Superior temporal gyrus (tissue), 1 donor: Measurements from ENCODE around the gene TPSD1.
"Not testable (repeated sequence)": the region's sequence is repeated elsewhere in the genome, so short reads cannot be mapped to it uniquely, and the experiment has no call there.

Experiments used
- DNase-seq: peaks from one replicate; pipeline ENCODE4 v3.0.0-alpha.2; 2016; ENCODE audit errors: extremely low spot score

TPSD1 gene

DNA sequence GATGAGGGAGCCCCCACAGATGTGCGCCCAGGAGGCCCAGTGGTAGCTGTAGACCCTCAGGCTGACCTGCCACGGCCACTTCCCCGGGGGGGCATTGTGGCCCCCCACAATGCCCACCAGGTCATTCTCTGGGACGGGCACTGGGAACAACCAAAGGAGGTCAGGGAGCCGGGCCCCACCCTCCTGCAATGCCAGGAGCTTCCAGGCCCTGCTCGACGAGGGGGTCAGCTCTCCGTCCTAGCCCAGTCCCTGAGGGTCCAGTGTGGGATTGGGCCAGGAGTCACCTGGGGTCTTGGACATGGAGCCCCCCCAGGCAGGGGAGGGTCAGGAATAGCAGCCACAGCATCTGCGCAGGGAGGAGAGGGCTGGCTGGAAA is 7.0 kb downstream of the TPSD1 start:
- DNase-seq: no peak

DNA sequence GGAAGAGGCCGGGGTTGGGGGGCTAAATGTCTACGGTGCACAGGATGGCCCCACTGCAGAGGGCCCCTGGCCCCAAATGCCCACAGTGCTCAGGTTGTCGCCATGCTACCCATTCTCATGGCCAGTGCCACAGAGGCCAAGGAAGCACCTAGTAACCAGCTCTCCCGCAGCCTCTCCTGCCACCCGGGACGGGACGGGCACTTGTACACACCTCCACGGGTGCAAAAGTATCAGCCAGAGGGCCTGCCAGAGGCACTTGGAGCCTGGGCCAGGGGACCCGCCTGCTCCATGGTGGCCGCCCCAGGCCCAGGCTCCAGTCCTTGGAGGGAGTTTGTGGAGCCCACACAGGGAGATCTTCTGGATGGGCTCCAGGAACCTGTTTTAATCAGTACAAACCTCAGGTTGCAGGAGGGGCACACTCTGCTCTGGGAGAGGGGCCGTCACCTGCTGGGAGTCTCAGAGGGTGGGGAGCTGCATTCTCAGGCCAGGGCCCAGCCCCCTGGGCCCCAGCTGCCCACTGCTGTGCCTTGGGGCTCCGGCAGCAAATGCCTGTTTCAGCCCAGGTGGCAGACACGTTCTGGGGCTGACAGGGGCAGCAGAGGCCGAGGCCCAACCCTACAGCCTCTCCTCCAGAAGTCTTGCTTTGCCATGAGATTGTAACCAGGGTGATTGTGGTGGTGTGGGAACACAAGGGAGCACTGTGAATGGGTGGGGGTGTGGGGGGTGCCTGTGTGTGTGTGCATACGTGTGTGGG is 7.9 kb downstream of the TPSD1 start:
- no peak for DNase-seq

DNA sequence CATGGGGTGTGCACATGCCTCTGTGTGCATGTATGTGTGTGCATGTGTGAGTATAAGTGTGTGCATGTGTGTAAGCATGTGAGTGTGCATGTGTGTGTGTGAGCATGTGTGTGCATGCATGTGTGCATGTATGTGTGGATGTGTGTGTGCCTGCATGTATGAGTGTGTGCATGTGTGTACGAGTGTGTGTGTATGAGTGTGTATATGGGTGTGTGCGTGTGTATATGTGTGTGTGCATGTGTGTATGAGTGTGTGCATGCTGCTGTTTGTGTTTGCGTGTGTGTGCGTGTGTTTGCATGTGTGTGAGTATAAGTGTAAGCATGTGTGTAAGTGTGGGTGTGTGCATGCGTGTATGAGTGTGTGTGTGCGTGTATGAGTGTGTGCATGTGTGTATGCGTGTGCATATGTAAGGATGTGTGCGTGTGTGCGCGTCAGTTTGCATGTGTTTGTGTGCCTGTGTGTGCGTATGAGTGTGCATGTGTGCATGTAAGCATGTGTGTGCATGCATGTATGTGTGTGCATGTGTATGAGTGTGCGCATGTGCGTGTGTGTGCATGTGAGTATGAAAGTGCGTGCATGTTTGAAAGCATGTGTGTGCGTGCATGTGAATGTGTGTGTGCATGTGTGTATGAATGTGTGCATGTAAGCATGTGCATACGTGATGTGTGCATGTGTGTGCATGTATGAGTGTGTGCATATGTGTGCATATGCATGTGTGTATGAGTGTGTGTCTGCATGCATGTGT is 8.6 kb downstream of the TPSD1 start:
- no peak for DNase-seq

DNA sequence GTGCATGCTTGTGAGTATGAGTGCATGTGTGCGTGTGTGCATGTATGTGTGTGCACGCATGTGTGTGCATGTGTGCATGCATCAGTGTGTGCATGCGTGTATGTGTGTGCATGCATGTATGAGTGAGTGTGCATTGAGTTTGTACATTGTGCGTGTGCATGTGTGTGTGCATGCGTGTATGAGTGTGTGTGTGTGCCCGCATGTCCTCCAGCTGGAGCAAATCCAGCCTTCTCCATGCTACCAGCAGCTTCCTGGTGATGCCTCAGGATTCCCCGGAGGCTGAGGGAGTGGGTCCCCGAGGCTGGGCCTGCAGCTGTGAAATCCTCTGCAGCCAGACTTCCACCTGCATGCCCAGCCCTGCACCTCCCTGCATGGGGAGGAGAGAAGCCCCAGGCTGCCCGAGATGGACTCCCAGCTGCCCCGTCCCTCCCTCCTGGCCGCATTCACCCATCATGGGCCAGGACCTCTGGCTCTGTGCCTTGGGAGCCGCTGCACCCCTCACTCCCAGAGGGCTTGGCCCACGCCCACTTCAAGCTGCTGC is 9.3 kb downstream of the TPSD1 start:
- no peak for DNase-seq

GRCh38 chr16:1265826-1266225 is 10.0 kb downstream of the TPSD1 start:
- no peak for DNase-seq

DNA sequence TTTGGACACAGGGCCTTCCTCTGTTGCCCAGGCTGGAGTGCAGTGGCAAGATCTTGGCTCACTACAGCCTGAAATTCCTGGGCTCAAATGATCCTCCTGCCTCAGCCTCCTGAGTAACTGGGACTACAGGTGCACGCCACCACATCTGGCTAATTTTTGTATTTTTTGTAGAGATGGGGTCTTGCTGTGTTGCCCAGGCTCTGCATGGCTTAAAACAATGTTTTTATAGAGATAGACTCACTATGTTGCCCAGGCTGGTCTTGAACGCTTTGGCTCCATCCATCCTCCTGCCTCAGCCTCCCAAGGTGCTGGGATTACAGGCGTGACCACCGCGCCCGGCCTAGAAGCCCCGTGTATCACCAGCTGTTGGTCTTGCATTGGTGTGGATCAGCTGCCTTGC is 13.5 kb downstream of the TPSD1 start:
- not testable (repeated sequence) for DNase-seq

DNA sequence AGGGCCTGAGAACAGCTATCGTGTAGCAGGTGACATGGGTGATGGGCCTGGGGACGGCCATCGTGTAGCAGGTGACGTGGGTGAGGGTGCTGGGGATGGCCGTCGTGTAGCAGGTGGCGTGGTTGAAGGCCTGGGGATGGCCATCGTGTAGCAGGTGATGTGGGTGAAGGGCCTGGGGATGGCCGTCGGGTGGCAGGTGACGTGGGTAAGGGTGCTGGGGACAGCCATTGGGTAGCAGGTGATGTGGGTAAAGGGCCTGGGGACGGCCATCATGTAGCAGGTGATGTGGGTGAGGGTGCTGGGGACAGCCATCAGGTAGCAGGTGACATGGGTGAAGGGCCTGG is 15.5 kb downstream of the TPSD1 start:
- no peak for DNase-seq

DNA sequence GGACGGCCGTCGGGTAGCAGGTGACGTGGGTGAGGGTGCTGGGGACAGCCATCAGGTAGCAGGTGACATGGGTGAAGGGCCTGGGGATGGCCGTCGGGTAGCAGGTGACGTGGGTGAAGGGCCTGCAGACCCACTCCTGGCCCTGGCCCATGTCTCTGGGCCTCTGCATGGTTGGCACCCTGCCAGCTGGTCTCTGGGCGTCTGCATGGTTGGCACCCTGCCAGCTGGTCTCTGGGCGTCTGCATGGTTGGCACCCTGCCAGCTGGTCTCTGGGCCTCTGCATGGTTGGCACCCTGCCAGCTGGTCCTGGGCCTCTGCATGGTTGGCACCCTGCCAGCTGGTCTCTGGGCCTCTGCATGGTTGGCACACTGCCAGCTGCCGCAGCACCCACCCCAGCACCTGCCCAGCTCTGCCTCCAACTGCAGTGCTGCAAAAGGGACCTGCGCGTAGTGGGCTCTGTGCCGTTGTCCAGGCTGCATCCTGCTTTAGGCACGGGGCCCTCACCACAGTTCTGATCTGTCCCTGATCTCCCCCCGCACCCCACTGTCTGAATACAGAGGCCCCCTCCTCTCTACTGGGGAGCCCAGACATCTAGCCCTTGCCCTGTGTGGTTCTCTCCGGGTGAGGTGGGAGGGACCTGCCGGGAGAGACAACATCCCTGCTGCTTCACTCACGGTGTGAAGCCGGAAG is 16.0 kb downstream of the TPSD1 start:
- not testable (repeated sequence) for DNase-seq

- no peak for DNase-seq
Measured at GRCh38 chr16:1272453-1273198, 16.8 kb downstream of the TPSD1 start.

GRCh38 chr16:1273816-1274215 is 17.9 kb downstream of the TPSD1 start:
- DNase-seq: no peak

- DNase-seq: no peak
Measured at GRCh38 chr16:1274767-1275166, 18.9 kb downstream of the TPSD1 start.

DNA sequence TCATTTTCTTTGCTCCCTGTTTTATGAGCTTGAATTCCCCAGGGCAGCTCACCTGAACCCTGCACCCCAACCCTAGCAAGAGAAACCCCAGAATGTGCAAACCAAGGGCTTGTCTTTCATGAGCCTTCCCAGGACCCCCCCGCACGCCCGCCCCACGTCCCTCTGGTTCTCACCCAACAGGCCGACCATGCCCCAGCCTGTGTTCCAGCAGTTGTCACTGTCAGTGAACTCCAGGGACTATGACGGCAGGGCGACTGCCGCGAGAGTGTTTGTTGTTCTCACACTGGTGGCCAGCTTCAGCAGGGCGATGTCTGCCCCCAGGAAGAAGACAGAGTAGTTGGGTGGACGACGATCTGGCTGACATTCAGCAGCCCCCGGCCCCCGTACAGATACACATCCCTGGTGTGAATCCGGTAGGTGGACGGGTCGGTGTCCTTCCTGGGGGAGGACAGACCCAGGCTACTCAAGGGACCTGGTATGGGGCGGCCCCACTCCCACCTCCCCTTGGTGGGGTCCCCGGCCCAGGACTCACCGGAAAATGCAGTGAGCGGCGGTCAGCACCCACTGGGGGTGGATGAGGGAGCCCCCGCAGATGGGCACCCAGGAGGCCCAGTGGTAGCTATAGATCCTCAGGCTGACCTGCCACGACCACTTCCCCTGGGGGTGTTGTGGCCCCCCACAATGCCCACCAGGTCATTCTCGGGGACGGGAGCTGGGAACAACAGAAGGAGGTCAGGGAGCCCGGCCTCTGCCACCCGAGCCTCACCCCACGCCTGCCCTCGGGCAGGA is 20.1 kb downstream of the TPSD1 start:
- no peak for DNase-seq

DNA sequence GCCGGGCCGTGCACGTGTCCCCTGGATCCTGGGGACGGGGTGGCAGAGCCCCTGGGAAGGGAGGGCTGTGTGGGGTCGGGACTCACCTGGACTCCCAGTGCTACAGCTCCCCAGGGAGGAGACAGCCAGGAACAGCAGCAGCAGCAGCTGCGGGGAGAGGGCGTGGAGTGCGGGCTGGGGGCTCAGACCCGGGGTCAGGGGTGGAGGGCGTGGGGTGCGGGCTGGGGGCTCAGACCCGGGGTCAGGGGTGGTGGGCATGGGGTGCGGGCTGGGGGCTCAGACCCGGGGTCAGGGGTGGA is 20.7 kb downstream of the TPSD1 start:
- no peak for DNase-seq

DNA sequence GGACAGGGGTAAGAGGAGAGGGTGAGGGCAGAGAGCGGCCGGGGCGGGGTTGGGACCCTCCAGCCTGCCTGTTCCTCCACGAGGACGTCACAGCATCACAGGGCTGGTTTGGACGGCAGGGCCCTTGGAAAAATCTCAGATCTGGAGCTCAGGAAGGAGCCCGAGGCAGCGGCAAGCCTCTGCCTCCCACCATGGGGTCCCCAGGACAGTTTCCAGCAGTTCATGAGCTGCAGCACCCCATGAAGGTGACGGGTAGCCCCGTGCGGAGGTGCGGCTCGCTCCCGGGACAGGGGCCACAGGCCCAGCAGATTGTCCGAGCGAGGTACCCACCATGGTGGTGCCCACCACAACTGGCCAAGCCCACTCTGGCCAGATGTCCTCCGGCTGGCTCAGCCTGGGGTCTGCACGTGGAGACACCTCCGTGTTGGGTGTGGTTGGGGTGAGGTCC is 21.3 kb downstream of the TPSD1 start:
- no peak for DNase-seq

GRCh38 chr16:1277617-1278282 is 21.9 kb downstream of the TPSD1 start:
- DNase-seq: no peak

- no peak for DNase-seq
Measured at GRCh38 chr16:1278477-1278876, 22.6 kb downstream of the TPSD1 start.

GRCh38 chr16:1279081-1279944 is 23.4 kb downstream of the TPSD1 start:
- no peak for DNase-seq

DNA sequence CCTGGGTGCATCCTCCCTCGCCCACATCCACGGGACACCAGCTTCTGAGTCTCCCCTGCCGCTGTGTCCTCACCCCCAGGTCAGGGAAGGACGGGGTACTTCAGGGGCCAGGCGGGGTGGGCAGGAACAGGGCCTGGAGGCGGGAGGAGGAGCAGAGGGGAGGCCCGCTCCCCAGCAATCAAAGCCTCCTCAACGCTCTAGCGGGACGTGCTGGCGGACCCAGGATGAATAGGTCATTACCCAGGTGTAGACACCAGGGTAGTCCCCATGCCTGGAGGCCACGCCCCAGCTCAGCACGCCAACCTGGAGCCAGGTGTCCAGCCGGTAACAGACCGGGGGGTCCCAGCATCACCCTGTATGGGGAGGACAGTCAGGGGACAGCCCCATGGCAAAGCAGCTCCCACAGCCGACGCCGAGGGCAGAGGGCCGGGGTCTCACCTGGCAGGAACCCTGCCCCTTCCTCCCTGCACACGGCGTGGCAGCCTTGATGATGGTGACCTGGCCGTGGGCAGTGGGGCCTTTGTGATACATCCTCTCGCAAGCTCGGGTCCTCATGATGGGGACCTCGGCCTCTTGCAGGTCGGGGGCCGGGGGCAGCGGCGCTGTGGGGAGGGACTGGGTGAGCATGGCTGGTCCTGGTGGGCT is 24.2 kb downstream of the TPSD1 start:
- no peak for DNase-seq

DNA sequence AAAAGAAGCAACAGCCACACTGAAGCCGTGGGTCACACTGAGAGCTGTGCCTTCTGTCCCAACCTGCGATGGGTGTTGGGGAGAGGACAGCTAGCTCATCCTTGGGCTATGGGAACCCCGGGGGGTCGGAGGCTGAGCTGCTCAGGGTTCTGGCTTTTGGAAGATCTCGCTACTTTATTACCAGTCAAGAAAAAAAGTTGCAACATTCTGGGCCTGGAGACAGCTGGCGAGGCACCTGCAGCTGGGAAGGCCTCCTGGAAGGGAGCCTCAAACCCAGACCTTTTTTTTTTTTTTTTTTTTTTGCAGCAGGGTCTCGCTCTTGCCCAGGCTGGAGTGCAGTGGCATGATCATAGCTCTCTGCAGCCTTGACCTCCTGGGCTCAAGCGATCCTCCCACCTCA is 24.9 kb downstream of the TPSD1 start:
- DNase-seq: no peak
